DMS 273 (cell line): ENCODE results near the gene ZBTB37.
"Not testable (repeated sequence)": the region's sequence is repeated elsewhere in the genome, so short reads cannot be mapped to it uniquely, and the experiment has no call there.

Experiments used
- DNase-seq: peaks from one replicate; lab custom pipeline; 2025; ENCODE audit not compliant: unreplicated experiment; lab: John Stamatoyannopoulos, UW

The ZBTB37 gene, protein sequence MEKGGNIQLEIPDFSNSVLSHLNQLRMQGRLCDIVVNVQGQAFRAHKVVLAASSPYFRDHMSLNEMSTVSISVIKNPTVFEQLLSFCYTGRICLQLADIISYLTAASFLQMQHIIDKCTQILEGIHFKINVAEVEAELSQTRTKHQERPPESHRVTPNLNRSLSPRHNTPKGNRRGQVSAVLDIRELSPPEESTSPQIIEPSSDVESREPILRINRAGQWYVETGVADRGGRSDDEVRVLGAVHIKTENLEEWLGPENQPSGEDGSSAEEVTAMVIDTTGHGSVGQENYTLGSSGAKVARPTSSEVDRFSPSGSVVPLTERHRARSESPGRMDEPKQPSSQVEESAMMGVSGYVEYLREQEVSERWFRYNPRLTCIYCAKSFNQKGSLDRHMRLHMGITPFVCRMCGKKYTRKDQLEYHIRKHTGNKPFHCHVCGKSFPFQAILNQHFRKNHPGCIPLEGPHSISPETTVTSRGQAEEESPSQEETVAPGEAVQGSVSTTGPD

GRCh38 chr1:173868266-173869020 is at the start of gene ZBTB37:
Gene ZBTB37 (plus strand): TSS chr1:173868380. CDS start chr1:173870226, 1,846 bp downstream.
- DNase-seq: peak; percentile 96

- DNase-seq: no peak
Measured at GRCh38 chr1:173818459-173818858, 49.7 kb upstream of the ZBTB37 start.

- DNase-seq: no peak
Measured at GRCh38 chr1:173821680-173822079, 46.5 kb upstream of the ZBTB37 start.

- no peak for DNase-seq
Measured at GRCh38 chr1:173823781-173824314, 44.3 kb upstream of the ZBTB37 start.

GRCh38 chr1:173824315-173825081 is 43.7 kb upstream of the ZBTB37 start, which contains the start of the genes CENPL and DARS2:
Gene CENPL (minus strand): TSS chr1:173824883. CDS start chr1:173811299, 13,584 bp downstream.
Gene DARS2 (plus strand): TSS chr1:173824673. CDS start chr1:173825230, 557 bp downstream.
- peak; percentile 99 for DNase-seq

DNA sequence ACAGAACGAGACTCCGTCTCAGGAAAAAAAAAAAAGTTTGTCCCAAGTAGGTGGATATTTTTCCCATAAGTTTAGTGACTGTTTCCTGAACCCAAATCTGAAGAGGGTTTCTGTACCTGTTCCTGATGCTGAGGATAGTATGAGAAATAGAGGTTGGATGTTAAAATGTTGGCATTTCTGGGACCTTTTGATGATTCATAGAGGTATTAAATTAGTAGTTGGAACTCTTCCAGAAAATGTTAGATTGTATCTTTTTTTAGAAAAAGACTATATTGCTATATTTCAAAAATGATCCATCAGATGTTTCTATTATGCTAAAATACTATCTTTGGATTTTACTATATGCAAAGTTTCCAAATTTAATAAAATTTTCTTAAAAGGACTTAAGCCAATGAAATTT is 40.6 kb upstream of the ZBTB37 start:
- no peak for DNase-seq

GRCh38 chr1:173832748-173833147 is 35.4 kb upstream of the ZBTB37 start:
- no peak for DNase-seq

DNA sequence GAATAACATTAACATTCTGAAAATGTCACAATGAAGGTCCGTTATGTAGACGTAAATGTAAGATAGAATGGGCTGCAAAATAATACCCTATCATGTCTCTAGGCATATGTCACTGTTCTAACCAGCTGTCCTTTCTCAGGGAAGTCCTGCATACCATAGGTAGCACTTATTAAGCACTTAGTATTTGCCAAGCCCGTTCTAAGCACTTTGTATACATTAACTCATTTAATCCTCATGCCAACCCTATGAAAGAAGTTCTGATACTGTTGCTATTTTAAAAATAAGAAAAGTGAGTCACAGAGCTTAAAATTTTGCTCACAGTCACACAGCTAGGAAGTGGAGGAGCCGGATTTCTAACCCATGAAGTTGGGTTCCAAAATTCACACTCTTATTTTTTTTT is 16.1 kb upstream of the ZBTB37 start:
- DNase-seq: no peak

DNA sequence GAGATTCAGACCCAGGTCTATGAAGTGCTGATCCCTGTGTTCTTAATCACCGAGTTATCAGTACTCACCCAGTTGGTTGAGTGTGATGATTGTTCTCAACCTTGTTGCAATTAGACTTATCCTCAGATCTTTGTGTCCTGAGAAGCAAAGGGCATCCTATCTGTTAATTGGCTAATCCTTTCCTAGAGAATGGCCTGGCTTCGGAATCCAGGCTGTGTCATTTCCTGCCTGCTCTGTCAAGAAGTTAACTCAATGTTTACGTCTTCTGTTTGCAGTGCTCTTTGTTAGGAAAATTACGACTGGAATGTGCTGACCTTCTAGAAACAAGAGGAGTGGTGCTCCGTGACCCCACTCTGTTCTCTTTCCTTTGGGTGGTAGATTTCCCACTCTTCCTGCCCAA is 15.1 kb upstream of the ZBTB37 start:
- DNase-seq: no peak

GRCh38 chr1:173856014-173856413 is 12.2 kb upstream of the ZBTB37 start:
- peak; percentile 14 for DNase-seq

GRCh38 chr1:173856903-173857302 is 11.3 kb upstream of the ZBTB37 start:
- peak; percentile 22 for DNase-seq

GRCh38 chr1:173857363-173857917 is 10.7 kb upstream of the ZBTB37 start:
- DNase-seq: peak; percentile 26

DNA sequence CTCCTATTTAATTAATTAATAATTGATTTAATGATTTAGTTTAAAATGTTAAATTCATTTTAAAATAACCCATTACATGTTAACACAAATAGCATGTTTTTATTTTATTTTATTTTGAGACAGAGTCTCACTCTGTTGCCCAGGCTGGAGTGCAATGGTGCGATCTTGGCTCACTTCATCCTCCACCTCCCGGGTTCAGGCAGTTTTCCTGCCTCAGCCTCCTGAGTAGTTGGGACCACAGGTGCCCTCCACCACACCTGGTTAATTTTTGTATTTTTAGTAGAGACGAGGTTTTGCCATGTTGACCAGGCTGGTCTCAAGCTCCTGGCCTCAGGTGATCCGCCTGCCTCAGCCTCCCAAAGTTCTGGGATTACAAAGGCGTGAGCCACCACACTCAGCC is 8.6 kb upstream of the ZBTB37 start:
- not testable (repeated sequence) for DNase-seq

GRCh38 chr1:173860065-173860464 is 8.1 kb upstream of the ZBTB37 start:
- DNase-seq: peak; percentile 62

DNA sequence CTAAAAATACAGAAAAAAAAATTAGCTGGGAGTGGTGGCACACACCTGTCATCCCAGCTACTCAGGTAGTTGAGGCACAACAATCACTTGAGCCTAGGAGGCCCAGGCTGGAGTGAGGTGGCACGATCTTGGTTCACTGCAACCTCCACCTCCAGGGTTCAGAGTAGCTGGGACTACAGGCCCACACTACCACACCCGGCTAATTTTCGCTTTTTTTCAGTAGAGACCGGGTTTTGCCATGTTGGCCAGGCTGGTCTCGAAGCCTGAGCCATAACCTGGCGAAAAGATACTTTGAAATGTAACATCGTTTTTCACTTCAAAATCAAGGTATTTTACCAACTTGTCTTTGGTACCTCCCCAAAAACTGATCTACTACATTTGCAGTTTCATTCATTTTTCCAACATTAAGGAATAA is 6.4 kb upstream of the ZBTB37 start:
- DNase-seq: peak; percentile 80

- DNase-seq: peak; percentile 80
Measured at GRCh38 chr1:173862146-173862768, 5.9 kb upstream of the ZBTB37 start.

GRCh38 chr1:173862769-173863223 is 5.4 kb upstream of the ZBTB37 start:
- DNase-seq: peak; percentile 77

- DNase-seq: peak; percentile 73
Measured at GRCh38 chr1:173863224-173864161, 4.7 kb upstream of the ZBTB37 start.
